Spleen (tissue), 11 donors: ENCODE measurements around the gene NCK2. TPM values are rescaled to one million over a fixed set of nuclear protein-coding genes. Genes with fewer than 3 reads are reported as not detected.

Source experiments
- DNase-seq: peaks from one replicate; pipeline ENCODE4 v3.0.0-alpha.2; 2020
- H3K27ac ChIP-seq, 8 donors: fragments of 200-600 bp; sonication (generic) in 7 of 8; 1 replicate in 4 of 8; 2 replicates in 4 of 8; pipeline versions ENCODE4 v1.5.0 to v1.8.0; 2016 to 2021; ENCODE audit warnings: inconsistent platforms in 4 of 8, mild to moderate bottlenecking in 4 of 8, moderate library complexity in 1 of 8
- H3K27me3 ChIP-seq, 7 donors: fragments of 200-600 bp; sonication (generic) in 6 of 7; replicated peaks in 1 of 7; 1 replicate in 4 of 7; 2 replicates in 3 of 7; pipeline versions ENCODE4 v1.5.0 to v1.8.0; 2016 to 2021; ENCODE audit warnings: inconsistent platforms in 3 of 7, mild to moderate bottlenecking in 1 of 7
- H3K36me3 ChIP-seq, 6 donors: fragments of 200-600 bp; sonication (generic) in 5 of 6; 1 replicate in 4 of 6; 2 replicates in 2 of 6; pipeline versions ENCODE4 v1.5.0 to v1.8.0; 2016 to 2021; ENCODE audit warnings: inconsistent platforms in 2 of 6
- H3K4me1 ChIP-seq, 6 donors: fragments of 200-600 bp; sonication (generic) in 5 of 6; 1 replicate in 3 of 6; 2 replicates in 3 of 6; pipeline versions ENCODE4 v1.5.0 to v1.8.0; 2016 to 2021; ENCODE audit warnings: inconsistent platforms in 3 of 6
- H3K4me3 ChIP-seq, 8 donors: fragments of 200-600 bp; sonication (generic) in 7 of 8; 1 replicate in 4 of 8; 2 replicates in 4 of 8; pipeline versions ENCODE4 v1.5.0 to v1.8.0; 2016 to 2021; ENCODE audit warnings: inconsistent platforms in 4 of 8, mild to moderate bottlenecking in 4 of 8, moderate library complexity in 2 of 8
- H3K9me3 ChIP-seq, 8 donors: fragments of 200-600 bp; sonication (generic) in 7 of 8; 1 replicate in 4 of 8; 2 replicates in 4 of 8; pipeline versions ENCODE4 v1.5.0 to v1.8.0; 2016 to 2021; ENCODE audit warnings: inconsistent platforms in 4 of 8
- POLR2A ChIP-seq, 3 donors: fragments of 450-650 bp; IDR thresholded peaks; one replicate each; pipeline ENCODE4 v1.5.1; 2017; ENCODE audit warnings: antibody characterized with exemption in 3 of 3, mild to moderate bottlenecking in 1 of 3
- POLR2AphosphoS5 ChIP-seq, 3 donors: sonication (generic); formaldehyde crosslinking; IDR thresholded peaks; one replicate each; pipeline ENCODE4 v1.5.1; 2017; ENCODE audit warnings: antibody characterized with exemption in 3 of 3
- WGBS, 5 donors: extraction: QIAGEN DNeasy Blood & Tissue Kit in 3 of 5; methylation state at CpG; one replicate each; pipeline versions ENCODE4 v1.1.5 to v1.1.7; 2013 to 2018; 5-methylcytosine and 5-hydroxymethylcytosine counted together
- intact Hi-C: fragments of 100-400 bp; cut with DNase I; formaldehyde crosslinking; loops from one replicate; pipeline ENCODE4 v1.15.0; 2023; ENCODE audit warnings: low total_unique reads
- polyA plus RNA-seq, 3 donors: library from polyadenylated mRNA; stranded (reverse); fragments of 200-250 nt; gene quantifications; one replicate each; pipeline ENCODE4 v1.2.1, GENCODE V29; 2013
- total RNA-seq, 7 donors: library from RNA; depleted of rRNA in 3 of 7; stranded (reverse); fragments of >200 nt in 3 of 7; fragmentation: NEBNext Ultra II Directional in 4 of 7; extraction: Animal tissue kit (Norgen Biotek cat#: 25700) in 4 of 7; gene quantifications; one replicate each; pipeline versions ENCODE4 v1.1.0 to v1.2.1, GENCODE V29; 2016 to 2021
- TF ChIP-seq, protein P1 (sequence below), 11 experiments: fragments of 200-600 bp in 7 of 11; fragments of 450-650 bp in 4 of 11; sonication (generic) in 4 of 11; IDR thresholded peaks in 8 of 11; conservative IDR thresholded peaks in 3 of 11; 1 replicate in 7 of 11; 2 replicates in 4 of 11; pipeline versions ENCODE4 v1.4.0 to v1.8.0; 2016 to 2021; ENCODE audit warnings: antibody characterized with exemption in 11 of 11, inconsistent platforms in 4 of 11, mild to moderate bottlenecking in 1 of 11
- donor health status: healthy with polysubstance abuse.
- donor health status: DM: no; HTN: no; CAD: no; lungs with moderate emphysema.
- donor health status: DM: no; HTN: no; CAD: no.
- donor health status: Bipolar disorder and iron deficiency.
- donor health status: healthy.
- donor health status: DM: no; HTN: no; CAD: no.
- donor health status: DM: yes; HTN: yes; CAD: no.

Gene NCK2
- total and polyA plus RNA-seq, 10 donors, result 21.5 to 106 (median 62.6) TPM

DNA sequence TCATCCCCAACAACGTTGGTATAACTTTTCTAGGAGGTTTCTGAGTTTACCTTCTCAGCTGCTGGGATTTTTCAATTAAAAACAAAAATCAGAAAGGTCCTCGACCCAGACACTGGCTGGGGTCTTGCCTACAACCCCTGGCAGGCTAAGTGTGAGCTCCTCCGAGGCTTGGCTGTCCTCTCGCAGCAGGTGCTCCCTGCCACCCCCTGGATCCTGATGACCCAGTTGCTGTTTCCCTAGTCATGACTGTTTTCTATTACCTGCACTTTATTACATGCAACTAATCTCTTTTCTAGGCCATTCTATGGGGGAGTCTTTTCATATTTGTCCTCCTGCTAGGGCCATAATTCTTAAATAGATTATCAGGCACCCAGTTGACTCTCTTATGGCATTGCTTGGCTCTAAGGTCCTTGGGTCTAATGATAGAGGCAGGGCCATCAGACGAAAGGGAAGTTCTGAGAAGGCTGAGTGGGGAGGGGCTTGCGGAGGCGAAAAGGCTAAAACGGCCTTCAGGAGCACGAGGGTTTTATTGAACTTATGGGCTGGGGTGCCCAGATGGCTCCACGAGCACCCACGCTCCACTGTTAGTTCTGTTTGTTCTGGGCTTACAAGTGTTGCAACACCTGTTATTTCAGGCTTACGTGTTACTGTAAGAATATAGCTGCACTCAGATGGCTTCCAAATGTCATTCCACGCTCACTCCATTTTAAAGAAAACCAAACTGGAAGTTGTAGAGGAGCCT lies 166.0 kb downstream of the NCK2 start:
- intact Hi-C loops, result no loop called here
- H3K4me3 ChIP-seq, result no peak overlapping the region
- H3K27ac ChIP-seq, result no peak overlapping the region
- 81 to 93% (median 85%) methylated on average over 13 of the region's 13 CpGs for WGBS, 5 donors
- no peaks in the 10 kb centered on the region for H3K27me3 ChIP-seq
- peaks cover 0 to 9% (median 0%) of the 10 kb centered on the region in 6 donors for H3K4me1 ChIP-seq
- TF ChIP-seq, protein P1, sequence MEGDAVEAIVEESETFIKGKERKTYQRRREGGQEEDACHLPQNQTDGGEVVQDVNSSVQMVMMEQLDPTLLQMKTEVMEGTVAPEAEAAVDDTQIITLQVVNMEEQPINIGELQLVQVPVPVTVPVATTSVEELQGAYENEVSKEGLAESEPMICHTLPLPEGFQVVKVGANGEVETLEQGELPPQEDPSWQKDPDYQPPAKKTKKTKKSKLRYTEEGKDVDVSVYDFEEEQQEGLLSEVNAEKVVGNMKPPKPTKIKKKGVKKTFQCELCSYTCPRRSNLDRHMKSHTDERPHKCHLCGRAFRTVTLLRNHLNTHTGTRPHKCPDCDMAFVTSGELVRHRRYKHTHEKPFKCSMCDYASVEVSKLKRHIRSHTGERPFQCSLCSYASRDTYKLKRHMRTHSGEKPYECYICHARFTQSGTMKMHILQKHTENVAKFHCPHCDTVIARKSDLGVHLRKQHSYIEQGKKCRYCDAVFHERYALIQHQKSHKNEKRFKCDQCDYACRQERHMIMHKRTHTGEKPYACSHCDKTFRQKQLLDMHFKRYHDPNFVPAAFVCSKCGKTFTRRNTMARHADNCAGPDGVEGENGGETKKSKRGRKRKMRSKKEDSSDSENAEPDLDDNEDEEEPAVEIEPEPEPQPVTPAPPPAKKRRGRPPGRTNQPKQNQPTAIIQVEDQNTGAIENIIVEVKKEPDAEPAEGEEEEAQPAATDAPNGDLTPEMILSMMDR (IDR thresholded peaks at IDR 0.05 in 8 of 11, conservative IDR thresholded peaks at IDR 0.05 in 3 of 11), result no peak
- TF ChIP-seq POLR2AphosphoS5 (IDR thresholded peaks at IDR 0.05) (no peak), POLR2A (IDR thresholded peaks at IDR 0.05) (no peak)
- DNase-seq, result no peak
- no peaks in the 10 kb centered on the region for H3K36me3 ChIP-seq
- H3K9me3 ChIP-seq, result peaks cover 0 to 22% (median 18%) of the 10 kb centered on the region in 8 donors

DNA sequence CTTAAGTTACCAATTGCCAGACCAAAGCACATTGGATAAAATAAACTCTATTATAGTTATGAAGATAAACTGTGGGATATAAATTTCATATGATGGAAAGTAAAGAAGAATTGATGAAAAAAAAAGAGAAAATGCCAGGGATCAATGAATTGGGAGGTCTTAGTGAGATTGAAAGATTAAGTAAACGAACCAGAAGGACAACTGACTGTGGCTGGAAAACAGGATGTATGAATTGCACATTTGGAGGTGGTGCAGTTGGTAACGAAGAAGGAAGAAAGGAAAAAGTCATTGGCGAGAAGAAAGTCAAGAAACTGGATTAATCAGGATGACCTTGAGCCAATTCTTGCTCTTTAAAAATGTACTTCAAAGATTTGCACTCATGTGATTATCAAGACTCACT lies 166.7 kb downstream of the NCK2 start:
- TF ChIP-seq POLR2AphosphoS5 (IDR thresholded peaks at IDR 0.05), result no peak
- H3K27me3 ChIP-seq, result no peaks in the 10 kb centered on the region
- H3K4me1 ChIP-seq, result peaks cover 0 to 9% (median 0%) of the 10 kb centered on the region in 6 donors
- H3K4me3 ChIP-seq, result no peak overlapping the region
- DNase-seq, result no peak
- no peaks in the 10 kb centered on the region for H3K36me3 ChIP-seq
- H3K9me3 ChIP-seq, result peaks cover 0 to 29% (median 23%) of the 10 kb centered on the region in 8 donors
- H3K27ac ChIP-seq, result no peak overlapping the region
- intact Hi-C loops, result no loop called here
- 47 to 83% (median 76%) methylated on average over 3 of the region's 3 CpGs for WGBS, 5 donors

DNA sequence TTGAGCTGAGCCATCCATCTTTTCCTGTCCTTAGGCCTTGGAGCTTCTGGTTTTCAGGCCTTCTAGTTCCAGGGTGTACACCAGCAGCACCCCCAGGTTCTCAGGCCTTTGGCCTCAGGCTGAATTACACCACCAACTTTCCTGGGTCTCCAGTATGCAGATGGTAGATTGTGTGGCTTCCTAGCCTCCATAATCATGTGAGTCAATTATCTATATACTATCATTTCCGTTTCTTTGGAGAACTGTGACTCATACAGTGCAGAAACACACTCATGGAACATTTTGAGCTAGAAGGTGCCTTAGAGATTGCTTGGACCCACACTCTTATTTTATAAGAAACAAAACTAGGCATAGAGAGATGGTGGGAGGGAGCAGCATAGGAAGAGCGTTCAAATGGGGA lies 167.4 kb downstream of the NCK2 start:
- H3K4me1 ChIP-seq, result peaks cover 0 to 7% (median under 1%) of the 10 kb centered on the region in 6 donors
- no peaks in the 10 kb centered on the region for H3K36me3 ChIP-seq
- H3K27me3 ChIP-seq, result no peaks in the 10 kb centered on the region
- no peak for TF ChIP-seq POLR2AphosphoS5 (IDR thresholded peaks at IDR 0.05)
- TF ChIP-seq, protein P1 (IDR thresholded peaks at IDR 0.05 in 8 of 11, conservative IDR thresholded peaks at IDR 0.05 in 3 of 11), result no peak
- TF ChIP-seq POLR2A (IDR thresholded peaks at IDR 0.05), result no peak
- no peak overlapping the region for H3K4me3 ChIP-seq
- no peak overlapping the region for H3K27ac ChIP-seq
- intact Hi-C loops, result no loop called here
- H3K9me3 ChIP-seq, result peaks cover 0 to 32% (median 23%) of the 10 kb centered on the region in 8 donors
- DNase-seq, result no peak
- WGBS, 5 donors, result 82 to 93% (median 87%) methylated on average over 2 of the region's 2 CpGs

DNA sequence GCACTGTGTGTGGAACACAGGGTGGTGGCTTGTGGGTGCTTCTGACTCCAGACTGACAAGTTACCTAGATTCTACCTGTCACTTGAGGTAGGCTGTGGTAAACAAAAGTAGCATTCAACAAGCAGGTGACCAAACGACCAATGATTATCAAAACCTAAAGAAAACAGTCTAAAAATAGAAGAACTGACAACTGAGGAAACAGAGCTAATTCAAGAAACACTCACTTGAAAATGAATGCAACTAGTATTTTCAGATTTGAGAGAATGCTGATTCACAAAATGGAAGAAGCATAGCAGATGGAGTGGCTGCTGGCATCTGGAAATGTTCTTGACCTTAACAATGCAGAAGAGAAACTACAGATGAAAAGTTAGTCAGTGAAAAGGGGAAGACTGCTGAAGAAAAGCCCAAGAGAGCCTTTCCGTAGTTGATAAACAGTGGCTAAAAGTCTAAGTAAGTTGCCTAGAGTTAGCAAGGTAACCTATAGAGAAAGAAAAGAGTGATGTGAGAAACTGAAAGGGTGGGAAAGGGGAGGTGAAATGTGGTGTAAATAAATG lies 170.4 kb downstream of the NCK2 start:
- no peaks in the 10 kb centered on the region for H3K36me3 ChIP-seq
- no peak for DNase-seq
- H3K4me1 ChIP-seq, result peaks cover 0 to 10% (median 1%) of the 10 kb centered on the region in 6 donors
- H3K27me3 ChIP-seq, result no peaks in the 10 kb centered on the region
- TF ChIP-seq, protein P1 (IDR thresholded peaks at IDR 0.05 in 8 of 11, conservative IDR thresholded peaks at IDR 0.05 in 3 of 11), result no peak
- TF ChIP-seq POLR2A (IDR thresholded peaks at IDR 0.05), result no peak
- TF ChIP-seq POLR2AphosphoS5 (IDR thresholded peaks at IDR 0.05), result no peak
- peaks cover 0 to 32% (median 23%) of the 10 kb centered on the region in 8 donors for H3K9me3 ChIP-seq
- no peak overlapping the region for H3K4me3 ChIP-seq
- intact Hi-C loops, result no loop called here
- 56 to 78% (median 72%) methylated on average over 2 of the region's 2 CpGs for WGBS, 5 donors
- no peak overlapping the region for H3K27ac ChIP-seq
